Fibroblast of lung (primary cell): ENCODE results near the gene MYPOP. TPM values are rescaled to one million over a fixed set of nuclear protein-coding genes. Genes with fewer than 3 reads are reported as not detected.
A peak's percentile ranks its signal among the peaks of the same experiment; 100 is the strongest.

Experiments used
- DNase-seq, 2 donors: peaks; one replicate each; pipeline versions ENCODE4 v3.0.0 to v3.0.0-alpha.2; 2010; ENCODE audit warnings: low read depth in 2 of 2
- H2AFZ ChIP-seq: 2 replicates; pipeline ENCODE4 v1.5.1; 2012; ENCODE audit warnings: low read length, control low read depth, inconsistent platforms
- H3K27ac ChIP-seq: 2 replicates; pipeline ENCODE4 v1.5.1; 2011; ENCODE audit warnings: low read length, control low read depth; ENCODE audit not compliant: insufficient read depth
- H3K27me3 ChIP-seq: 2 replicates; pipeline ENCODE4 v1.5.1; 2011; ENCODE audit warnings: mild to moderate bottlenecking, low read length; ENCODE audit not compliant: control insufficient read depth, insufficient read depth
- H3K36me3 ChIP-seq: 2 replicates; pipeline ENCODE4 v1.5.1; 2011; ENCODE audit warnings: low read length; ENCODE audit not compliant: control insufficient read depth, insufficient read depth
- H3K4me1 ChIP-seq: 2 replicates; pipeline ENCODE4 v1.5.1; 2011; ENCODE audit warnings: low read length; ENCODE audit not compliant: control insufficient read depth, insufficient read depth; ENCODE audit errors: extremely low read depth
- H3K4me2 ChIP-seq: 2 replicates; pipeline ENCODE4 v1.5.1; 2011; ENCODE audit warnings: low read length, control low read depth; ENCODE audit not compliant: insufficient read depth; ENCODE audit errors: extremely low read depth
- H3K4me3 ChIP-seq, 4 experiments: fragments of 200-600 bp in 1 of 4; sonication (generic) in 1 of 4; replicated peaks in 1 of 4; 2 replicates each; pipeline ENCODE4 v1.5.1; 2011 to 2016; ENCODE audit warnings: low read length in 4 of 4, low read depth in 3 of 4, mild to moderate bottlenecking in 3 of 4, control low read depth in 2 of 4, inconsistent platforms in 1 of 4, mixed read lengths in 1 of 4; ENCODE audit not compliant: insufficient read depth in 1 of 4; ENCODE audit errors: control extremely low read depth in 1 of 4
- H3K79me2 ChIP-seq: 2 replicates; pipeline ENCODE4 v1.5.1; 2012; ENCODE audit warnings: mild to moderate bottlenecking, low read length, inconsistent platforms; ENCODE audit not compliant: control insufficient read depth, insufficient read depth
- H3K9ac ChIP-seq: 2 replicates; pipeline ENCODE4 v1.5.1; 2011; ENCODE audit warnings: mild to moderate bottlenecking, low read length, control low read depth; ENCODE audit not compliant: insufficient read depth
- H3K9me3 ChIP-seq: 2 replicates; pipeline ENCODE4 v1.5.1; 2012; ENCODE audit warnings: low read depth, low read length; ENCODE audit not compliant: control insufficient read depth, insufficient read depth
- H4K20me1 ChIP-seq: 2 replicates; pipeline ENCODE4 v1.5.1; 2011; ENCODE audit warnings: low read length; ENCODE audit not compliant: control insufficient read depth, insufficient read depth; ENCODE audit errors: extremely low read depth
- CTCF ChIP-seq, 2 donors: IDR thresholded peaks in 1 of 2; conservative IDR thresholded peaks in 1 of 2; 1 replicate in 1 of 2; 2 replicates in 1 of 2; pipeline ENCODE4 v1.5.1; 2011 to 2012; ENCODE audit warnings: low read length in 2 of 2, control low read depth in 1 of 2, inconsistent platforms in 1 of 2, low read depth in 1 of 2, mild to moderate bottlenecking in 1 of 2
- EZH2 ChIP-seq: IDR thresholded peaks from 2 replicates; pipeline ENCODE4 v1.5.1; 2012; ENCODE audit warnings: low read length, control low read depth, mild to moderate bottlenecking; ENCODE audit errors: missing control alignments
- polyA plus RNA-seq, 2 donors: library from polyadenylated mRNA; depleted of rRNA in 1 of 2; stranded (reverse) in 1 of 2; unstranded in 1 of 2; fragments of >200 nt; gene quantifications; 2 replicates each; pipeline ENCODE4 v1.2.1, GENCODE V29; 2011 to 2012; ENCODE audit warnings: missing spikeins in 1 of 2
- total RNA-seq: library from RNA; depleted of rRNA; stranded (reverse); fragments of >200 nt; gene quantifications from 2 replicates; pipeline ENCODE4 v1.2.1, GENCODE V29; 2014

The MYPOP gene
- total and polyA plus RNA-seq, 2 donors (not counting 1 experiment from before 2014, with no cell fraction given): 0.81 to 1.3 TPM

- H3K27ac ChIP-seq: no peak overlapping the region
- H3K27me3 ChIP-seq: no peaks in the 10 kb centered on the region
- no peaks in the 10 kb centered on the region for H3K36me3 ChIP-seq
- no peaks in the 10 kb centered on the region for H4K20me1 ChIP-seq
- no peak overlapping the region for H3K9ac ChIP-seq
- no peak for DNase-seq
- H3K4me3 ChIP-seq: no peak overlapping the region
- no peak for TF ChIP-seq CTCF (conservative IDR thresholded peaks at IDR 0.05 in 1 of 2, IDR thresholded peaks at IDR 0.05 in 1 of 2; ENCODE audit: low read depth in 1 of 2, low read length in 2 of 2)
- TF ChIP-seq EZH2: no peak
- H3K4me1 ChIP-seq: peaks cover 3% of the 10 kb centered on the region
- no peaks in the 10 kb centered on the region for H3K79me2 ChIP-seq
- H3K9me3 ChIP-seq: no peaks in the 10 kb centered on the region
- no peak overlapping the region for H3K4me2 ChIP-seq
- H2AFZ ChIP-seq: no peak overlapping the region
Observed at GRCh38 chr19:45929247-45929646, 26.8 kb upstream of the MYPOP start.

DNA sequence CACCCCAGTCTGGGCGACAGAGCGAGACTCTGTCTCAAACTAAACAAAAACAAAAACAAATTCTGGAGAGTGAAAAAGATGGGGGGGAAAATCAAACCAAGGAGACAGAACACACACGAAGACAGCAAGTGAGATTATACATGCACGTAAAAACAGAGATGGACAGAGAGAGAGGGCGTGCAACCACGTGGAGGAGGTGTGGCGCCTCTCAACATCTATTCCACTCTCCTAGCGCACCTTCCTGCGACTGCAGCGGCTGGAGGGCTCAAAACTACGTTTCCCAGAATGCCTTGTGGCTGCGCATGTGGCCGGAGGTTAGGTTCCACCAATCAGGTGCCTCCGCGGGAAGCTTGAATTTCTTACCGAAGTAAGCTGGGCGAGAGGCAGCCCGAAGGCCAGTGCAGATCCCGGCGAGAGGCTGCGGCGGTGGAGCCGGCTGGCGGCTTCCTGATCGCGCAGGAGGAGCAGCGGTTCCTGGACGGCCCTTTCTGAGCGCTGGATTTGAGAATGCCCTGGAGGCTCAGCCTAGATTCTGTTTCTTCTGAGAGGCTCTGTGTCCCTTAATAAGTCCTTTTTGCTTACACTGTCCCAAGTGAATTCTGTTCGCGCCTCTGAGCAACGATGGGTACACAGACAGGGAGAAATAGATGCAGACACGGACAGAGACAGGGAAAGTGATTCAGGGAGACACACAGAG is 25.3 kb upstream of the MYPOP start:
- Histone ChIP-seq H4K20me1 (no peaks in the 10 kb centered on the region), H3K36me3 (no peaks in the 10 kb centered on the region), H2AFZ (no peak overlapping the region), H3K9ac (no peak overlapping the region), H3K4me1 (peaks cover 3% of the 10 kb centered on the region), H3K27ac (no peak overlapping the region), H3K4me3 (peak overlapping the region in 3 of 4 experiments; percentile 2 to 19 (median 6)), H3K9me3 (no peaks in the 10 kb centered on the region), H3K79me2 (no peaks in the 10 kb centered on the region), H3K4me2 (peak overlapping the region; percentile 56), H3K27me3 (no peaks in the 10 kb centered on the region)
- TF ChIP-seq CTCF (conservative IDR thresholded peaks at IDR 0.05 in 1 of 2, IDR thresholded peaks at IDR 0.05 in 1 of 2; ENCODE audit: low read depth in 1 of 2, low read length in 2 of 2): no peak
- no peak for TF ChIP-seq EZH2
- DNase-seq: peak; percentile 84 to 86

GRCh38 chr19:45924891-45925447 is 22.6 kb upstream of the MYPOP start:
- Histone ChIP-seq H3K4me2 (no peak overlapping the region), H2AFZ (no peak overlapping the region), H3K27me3 (no peaks in the 10 kb centered on the region), H3K4me3 (no peak overlapping the region), H3K9me3 (no peaks in the 10 kb centered on the region), H4K20me1 (no peaks in the 10 kb centered on the region), H3K79me2 (no peaks in the 10 kb centered on the region), H3K27ac (no peak overlapping the region), H3K9ac (no peak overlapping the region), H3K4me1 (peaks cover 3% of the 10 kb centered on the region), H3K36me3 (no peaks in the 10 kb centered on the region)
- DNase-seq: no peak
- TF ChIP-seq CTCF (conservative IDR thresholded peaks at IDR 0.05 in 1 of 2, IDR thresholded peaks at IDR 0.05 in 1 of 2; ENCODE audit: low read depth in 1 of 2, low read length in 2 of 2) (no peak), EZH2 (no peak)
